COLO829 (cell line): ENCODE data around the gene GTF2IRD1.
"Not testable (repeated sequence)": the region's sequence is repeated elsewhere in the genome, so short reads cannot be mapped to it uniquely, and the experiment has no call there.

ENCODE experiments used
- DNase-seq: peaks from one replicate; pipeline ENCODE4 v3.0.0; 2012; ENCODE audit warnings: low spot score

Gene GTF2IRD1

GRCh38 chr7:74491490-74491889, 37.8 kb downstream of the GTF2IRD1 start:
- DNase-seq, result not testable (repeated sequence)

DNA sequence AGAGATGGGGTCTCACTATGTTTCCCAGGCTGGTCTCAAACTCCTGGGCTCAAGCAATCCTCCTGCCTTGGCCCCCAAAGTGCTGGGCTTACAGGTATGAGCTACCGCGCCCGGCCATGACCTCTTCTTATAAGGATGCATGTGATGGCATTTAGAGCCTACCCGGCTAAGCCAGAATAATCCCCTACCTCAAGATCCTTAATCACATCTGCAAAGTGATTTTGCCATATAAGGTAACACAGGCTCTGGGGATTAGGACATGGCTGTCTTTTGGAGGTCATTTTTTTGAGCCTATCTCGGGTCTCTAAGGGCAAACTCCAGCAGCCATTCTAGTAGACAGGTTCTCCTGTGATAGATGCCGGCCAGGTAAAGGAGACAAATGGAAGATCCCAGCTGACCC, 39.6 kb downstream of the GTF2IRD1 start:
- DNase-seq, result no peak

- DNase-seq, result no peak
These were observed 40.4 kb downstream of the GTF2IRD1 start for GRCh38 chr7:74494076-74494548.

- DNase-seq, result no peak
These were observed 41.7 kb downstream of the GTF2IRD1 start for GRCh38 chr7:74495112-74496086.

DNA sequence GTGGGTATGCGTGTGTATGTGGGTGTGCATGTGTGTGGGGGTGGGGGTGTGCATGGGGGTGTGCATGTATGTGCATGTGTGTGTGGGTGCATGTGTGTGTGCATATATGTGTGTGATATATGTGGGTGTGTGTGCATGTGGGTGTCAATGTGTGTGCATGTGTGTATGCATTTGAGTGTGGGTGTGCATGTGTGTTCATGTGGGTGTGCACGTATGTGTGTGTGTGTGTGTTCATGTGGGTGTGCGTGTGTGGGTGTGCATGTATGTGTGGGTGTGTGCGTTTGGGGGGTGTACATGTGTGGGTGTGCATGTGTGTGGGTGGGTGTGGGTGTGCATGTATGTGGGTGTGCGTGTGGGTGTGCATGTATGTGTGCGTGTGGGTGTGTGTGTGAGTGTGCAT, 42.6 kb downstream of the GTF2IRD1 start:
- no peak for DNase-seq

DNA sequence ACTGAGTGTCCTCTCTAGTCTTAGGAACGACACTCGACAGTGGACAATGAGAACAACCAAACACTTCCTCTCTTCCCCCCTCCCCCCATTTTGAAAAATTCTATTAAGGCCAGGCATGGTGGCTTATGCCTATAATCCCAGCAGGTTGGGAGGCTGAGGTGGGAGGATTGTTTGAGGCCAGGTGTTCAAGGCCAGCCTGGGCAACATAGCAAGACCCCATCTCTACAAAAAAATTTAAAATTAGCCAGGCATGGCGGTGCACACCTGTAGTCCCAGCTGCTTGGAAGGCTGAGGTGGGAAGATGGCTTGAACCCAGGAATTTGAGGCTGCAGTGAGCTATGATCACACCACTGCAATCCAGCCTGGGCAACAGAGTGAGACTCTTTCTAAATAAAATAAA, 43.1 kb downstream of the GTF2IRD1 start:
- not testable (repeated sequence) for DNase-seq

- DNase-seq, result no peak
These were observed 44.6 kb downstream of the GTF2IRD1 start for GRCh38 chr7:74498354-74498753.

DNA sequence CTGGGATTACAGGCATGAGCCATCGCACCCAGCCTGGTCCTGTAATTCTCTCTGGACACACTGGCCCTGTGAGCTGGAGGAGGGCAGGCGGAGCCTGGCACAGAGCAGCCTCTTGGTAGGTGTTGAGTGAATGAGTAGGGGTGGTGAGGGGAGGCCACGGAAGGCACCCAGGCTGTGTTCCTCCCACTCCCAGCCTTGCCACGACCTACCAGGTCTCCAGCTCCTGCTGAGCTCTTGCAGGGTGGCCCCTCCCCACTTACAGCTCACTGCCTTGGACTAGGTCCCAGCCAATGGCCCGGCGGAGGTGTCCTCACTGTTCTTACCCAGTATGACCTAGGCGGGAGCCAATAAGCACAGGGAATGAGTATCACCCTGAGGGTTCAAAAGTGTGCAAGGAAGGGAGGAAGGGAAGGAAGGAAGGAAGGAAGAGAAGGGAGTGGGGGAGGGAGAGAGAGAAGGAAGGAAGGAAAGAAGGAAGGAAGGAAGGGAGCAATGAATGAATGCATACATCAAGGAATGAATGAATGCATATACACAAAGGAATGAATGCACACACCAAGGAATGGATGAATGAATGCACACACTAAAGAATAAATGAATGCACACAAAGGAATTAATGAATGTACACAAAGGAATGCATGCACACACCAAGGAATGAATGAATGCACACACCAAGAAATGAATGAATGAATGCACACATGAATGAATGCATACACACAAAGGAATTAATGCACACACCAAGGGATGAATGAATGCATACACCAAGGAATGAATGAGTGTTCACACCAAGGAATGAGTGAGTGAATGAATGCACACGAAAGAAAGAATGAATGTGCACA, 45.5 kb downstream of the GTF2IRD1 start:
- DNase-seq, result no peak

DNA sequence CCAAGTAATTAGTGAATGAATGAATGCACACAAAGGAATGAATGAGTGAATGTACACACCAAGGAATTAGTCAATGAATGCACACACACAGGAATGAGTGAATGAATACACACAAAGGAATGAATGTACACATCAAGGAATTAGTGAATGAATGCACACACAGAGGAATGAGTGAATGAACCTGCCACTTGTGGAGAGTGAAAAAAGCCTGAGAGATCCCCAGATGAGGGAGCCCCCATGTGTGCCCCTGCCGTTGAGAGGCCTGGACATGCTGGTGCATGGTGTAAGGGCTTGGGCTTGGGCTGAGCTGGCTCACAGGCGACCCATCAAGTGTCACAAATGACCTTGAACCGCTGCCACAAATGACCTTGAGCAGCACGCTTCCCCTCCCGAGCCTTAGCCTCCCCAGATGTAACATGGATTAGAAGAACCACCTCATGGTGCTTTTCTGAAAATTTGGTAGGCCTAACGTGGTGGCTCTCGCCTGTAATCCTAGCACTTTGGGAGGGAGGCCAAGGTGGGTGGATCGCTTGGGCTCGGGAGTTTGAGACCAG, 46.2 kb downstream of the GTF2IRD1 start:
- no peak for DNase-seq

DNA sequence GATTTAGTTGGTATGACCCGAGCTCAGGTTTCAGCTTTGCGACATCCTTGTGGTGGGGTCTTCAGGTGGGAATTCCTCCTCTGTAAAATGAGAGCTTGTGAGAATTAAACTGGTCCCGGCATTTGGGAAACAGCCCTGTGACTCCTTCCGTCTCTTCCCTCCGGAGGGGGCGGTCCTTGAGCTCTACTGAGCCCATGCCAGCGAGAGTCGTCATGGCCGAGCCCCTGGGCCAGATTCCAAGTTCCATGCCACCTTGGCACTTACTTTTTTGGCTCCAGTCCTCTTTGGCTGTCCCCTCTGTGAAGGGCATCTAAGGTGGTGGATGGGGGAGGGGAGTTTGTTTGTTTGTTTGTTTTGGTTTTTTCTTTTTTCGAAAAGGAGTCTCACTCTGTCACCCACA, 47.6 kb downstream of the GTF2IRD1 start:
- no peak for DNase-seq

- no peak for DNase-seq
These were observed 48.6 kb downstream of the GTF2IRD1 start for GRCh38 chr7:74502216-74502891.

- no peak for DNase-seq
These were observed 49.4 kb downstream of the GTF2IRD1 start for GRCh38 chr7:74503061-74503460.

DNA sequence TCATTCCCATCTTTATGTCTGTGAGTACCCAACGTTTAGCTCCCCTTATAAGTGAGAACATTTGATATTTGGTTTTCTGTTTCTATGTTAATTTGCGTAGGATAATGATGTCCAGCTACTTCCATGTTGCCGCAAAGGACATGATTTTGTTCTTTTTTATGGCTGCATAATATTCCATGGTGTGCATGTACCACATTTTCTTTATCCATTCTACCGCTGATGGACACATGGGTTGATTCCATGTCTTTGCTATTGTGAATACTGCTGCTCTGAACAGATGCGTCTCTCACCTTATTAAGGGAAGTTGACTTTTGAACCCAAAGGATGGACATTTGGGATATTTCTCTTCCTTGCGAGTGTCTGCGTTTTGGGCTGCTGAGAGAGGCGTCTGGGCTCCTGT, 50.2 kb downstream of the GTF2IRD1 start:
- no peak for DNase-seq

DNA sequence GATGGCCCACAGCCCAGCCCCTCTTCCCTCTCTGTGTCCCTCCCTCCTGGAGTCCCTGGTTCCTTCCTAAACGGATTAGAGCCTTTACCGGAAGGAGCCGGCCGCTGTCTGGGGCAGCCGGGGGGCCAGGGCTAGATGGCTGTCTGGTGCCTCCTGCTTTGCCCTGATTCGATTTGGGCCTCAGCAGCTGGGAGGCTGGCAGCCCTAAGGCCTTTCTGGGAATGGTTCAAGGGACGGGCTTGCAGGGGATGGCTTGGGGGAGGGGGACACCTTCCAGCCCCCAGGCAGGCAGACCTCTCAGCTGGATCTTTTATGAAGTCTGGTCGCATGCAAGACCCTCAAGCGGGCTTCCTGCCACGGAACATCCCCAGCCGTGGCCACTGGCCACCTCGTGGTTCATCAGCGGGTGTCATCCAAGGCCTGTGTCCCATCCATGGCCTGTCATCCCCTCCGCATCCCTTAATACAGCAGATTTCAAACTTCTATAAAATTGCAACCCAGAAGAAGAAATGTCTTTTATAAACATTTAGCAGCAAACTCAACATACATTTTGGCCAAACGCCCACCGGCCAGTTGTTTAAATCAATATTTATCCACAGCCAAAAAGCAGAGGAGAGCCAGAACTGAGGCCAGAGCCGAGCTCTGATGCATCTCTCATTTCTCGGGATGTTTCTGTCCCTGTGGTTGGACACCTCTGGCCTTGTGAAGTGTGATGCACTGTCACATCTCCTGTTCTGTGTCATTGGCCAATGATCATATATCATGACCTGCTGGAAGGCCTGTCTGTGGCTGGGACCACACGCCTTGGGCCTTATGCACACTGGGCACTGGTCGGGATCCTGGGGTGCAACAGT, 52.0 kb downstream of the GTF2IRD1 start:
- no peak for DNase-seq

- DNase-seq, result no peak
These were observed 52.6 kb downstream of the GTF2IRD1 start for GRCh38 chr7:74506325-74506724.

GRCh38 chr7:74507538-74508319, 54.0 kb downstream of the GTF2IRD1 start:
- DNase-seq, result no peak

DNA sequence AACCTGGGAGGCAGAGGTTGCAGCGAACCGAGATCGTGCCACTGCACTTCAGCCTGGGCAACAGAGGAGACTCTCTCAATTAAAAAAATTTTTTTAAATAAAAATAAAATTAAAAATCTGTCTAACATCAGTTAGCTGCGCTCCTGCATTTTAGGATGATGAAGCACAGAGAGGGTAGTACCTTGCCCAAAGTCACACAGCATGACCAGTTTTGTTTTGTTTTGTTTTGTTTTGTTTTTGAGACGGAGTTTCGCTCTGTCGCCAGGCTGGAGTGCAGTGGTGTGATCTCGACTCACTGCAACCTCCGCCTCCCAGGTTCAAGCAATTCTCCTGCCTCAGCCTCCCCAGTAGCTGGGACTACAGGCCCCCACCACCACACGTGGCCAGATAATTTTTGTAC, 55.7 kb downstream of the GTF2IRD1 start:
- DNase-seq, result not testable (repeated sequence)

DNA sequence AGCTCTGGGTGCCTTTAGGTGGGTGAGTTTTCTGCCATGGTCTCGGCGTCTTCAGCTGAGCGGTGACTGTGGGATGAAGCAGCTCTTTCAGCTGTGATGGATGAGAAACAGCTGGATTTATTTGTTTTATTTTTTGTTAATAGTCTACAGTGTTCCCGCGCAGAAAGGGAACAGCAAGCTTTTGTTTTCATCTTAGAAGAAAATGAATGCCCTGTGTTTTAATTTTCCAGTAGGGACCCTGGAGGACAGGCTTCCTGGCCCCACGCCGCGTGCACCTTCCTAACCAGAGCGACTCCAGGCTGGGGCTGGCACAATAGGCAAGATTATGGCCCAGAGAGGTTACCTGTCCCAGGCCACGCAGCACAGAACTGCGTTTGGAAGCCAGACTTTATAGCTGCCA, 57.6 kb downstream of the GTF2IRD1 start:
- DNase-seq, result peak; percentile 64

GRCh38 chr7:74512762-74513161, 59.1 kb downstream of the GTF2IRD1 start:
- DNase-seq, result no peak

- DNase-seq, result no peak
These were observed 60.5 kb downstream of the GTF2IRD1 start for GRCh38 chr7:74514131-74514591.
